22Rv1 (cell line): ENCODE results near the gene NDUFB11.

Source experiments
- H3K27ac ChIP-seq: fragments of 450-650 bp; 2 replicates; pipeline ENCODE4 v1.5.1; 2017
- ZFX ChIP-seq: fragments of 450-650 bp; IDR thresholded peaks from 2 replicates; pipeline ENCODE4 v1.6.1; 2017; ENCODE audit warnings: antibody characterized with exemption, borderline replicate concordance
- TF ChIP-seq, protein P1 (sequence below): fragments of 450-650 bp; IDR thresholded peaks from 2 replicates; pipeline ENCODE4 v1.5.1; 2017; ENCODE audit warnings: mild to moderate bottlenecking

Gene NDUFB11

DNA sequence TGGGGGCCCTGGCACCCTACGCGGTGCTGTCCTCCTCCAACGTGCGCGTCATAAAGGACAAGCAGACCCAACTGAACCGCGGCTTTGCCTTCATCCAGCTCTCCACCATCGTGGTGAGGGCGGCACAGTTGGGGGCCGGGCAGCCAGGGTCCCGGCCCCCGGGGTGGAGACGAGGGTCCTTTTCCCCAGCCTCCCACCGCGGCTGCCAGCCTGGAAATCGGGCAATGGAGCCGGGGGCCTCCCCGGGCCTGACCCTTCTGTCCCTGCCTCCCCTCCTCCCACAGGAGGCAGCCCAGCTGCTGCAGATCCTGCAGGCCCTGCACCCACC, 35.4 kb upstream of the NDUFB11 start:
- no peak for TF ChIP-seq ZFX
- TF ChIP-seq, protein P1, sequence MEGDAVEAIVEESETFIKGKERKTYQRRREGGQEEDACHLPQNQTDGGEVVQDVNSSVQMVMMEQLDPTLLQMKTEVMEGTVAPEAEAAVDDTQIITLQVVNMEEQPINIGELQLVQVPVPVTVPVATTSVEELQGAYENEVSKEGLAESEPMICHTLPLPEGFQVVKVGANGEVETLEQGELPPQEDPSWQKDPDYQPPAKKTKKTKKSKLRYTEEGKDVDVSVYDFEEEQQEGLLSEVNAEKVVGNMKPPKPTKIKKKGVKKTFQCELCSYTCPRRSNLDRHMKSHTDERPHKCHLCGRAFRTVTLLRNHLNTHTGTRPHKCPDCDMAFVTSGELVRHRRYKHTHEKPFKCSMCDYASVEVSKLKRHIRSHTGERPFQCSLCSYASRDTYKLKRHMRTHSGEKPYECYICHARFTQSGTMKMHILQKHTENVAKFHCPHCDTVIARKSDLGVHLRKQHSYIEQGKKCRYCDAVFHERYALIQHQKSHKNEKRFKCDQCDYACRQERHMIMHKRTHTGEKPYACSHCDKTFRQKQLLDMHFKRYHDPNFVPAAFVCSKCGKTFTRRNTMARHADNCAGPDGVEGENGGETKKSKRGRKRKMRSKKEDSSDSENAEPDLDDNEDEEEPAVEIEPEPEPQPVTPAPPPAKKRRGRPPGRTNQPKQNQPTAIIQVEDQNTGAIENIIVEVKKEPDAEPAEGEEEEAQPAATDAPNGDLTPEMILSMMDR: no peak
- no peak overlapping the region for H3K27ac ChIP-seq

DNA sequence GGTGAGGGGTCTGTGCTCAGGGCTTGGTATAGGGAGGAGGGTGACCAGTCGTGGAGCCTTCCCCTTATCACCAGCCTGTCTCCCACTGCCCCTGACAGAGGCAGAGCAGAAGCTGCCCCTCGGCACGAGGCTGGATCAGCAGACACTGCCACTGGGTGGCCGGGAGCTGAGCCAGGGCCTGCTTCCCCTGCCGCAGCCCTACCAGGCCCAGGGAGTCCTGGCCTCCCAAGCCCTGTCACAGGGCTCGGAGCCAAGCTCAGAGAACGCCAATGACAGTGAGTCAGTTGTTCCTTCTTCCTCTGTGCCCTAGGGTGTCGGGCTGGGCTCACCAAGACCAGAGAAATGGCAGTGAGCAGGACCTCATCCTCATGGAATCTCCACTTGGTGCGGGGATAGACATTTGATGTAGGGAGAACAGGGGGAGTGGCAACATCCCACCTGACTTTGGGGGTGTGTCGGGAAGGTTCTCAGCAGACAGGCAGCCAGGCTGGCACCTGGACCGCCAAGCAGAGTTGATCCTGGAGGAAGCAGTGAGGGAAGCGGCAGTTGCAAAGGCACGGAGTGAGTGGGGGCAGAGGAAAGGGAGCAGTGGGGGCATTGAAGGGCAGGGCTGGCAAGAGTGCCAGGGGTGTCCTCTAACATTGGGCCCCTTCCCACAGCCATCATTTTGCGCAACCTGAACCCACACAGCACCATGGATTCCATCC, 34.9 kb upstream of the NDUFB11 start:
- TF ChIP-seq, protein P1: no peak
- TF ChIP-seq ZFX: no peak
- no peak overlapping the region for H3K27ac ChIP-seq

DNA sequence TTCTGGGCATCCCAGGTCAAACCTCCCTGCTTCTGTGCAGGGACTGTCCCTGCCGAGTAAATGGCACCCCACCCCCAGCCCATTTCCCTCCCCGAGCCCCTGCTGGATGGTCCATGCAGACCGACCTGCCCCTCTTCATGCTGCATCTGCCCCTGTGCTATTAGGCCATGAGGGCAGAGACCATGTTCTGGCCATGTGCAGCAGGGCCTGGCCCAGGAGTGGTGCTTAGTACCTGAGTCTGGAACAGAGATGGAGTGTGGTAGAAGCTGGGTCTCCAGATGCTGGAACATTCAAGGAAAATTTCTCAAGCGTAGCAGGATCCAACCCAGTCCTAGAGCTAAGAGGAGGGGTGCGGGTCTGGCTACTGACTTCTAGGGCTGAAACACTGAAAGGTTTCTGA, 33.8 kb upstream of the NDUFB11 start:
- TF ChIP-seq ZFX: no peak
- TF ChIP-seq, protein P1: no peak
- no peak overlapping the region for H3K27ac ChIP-seq

DNA sequence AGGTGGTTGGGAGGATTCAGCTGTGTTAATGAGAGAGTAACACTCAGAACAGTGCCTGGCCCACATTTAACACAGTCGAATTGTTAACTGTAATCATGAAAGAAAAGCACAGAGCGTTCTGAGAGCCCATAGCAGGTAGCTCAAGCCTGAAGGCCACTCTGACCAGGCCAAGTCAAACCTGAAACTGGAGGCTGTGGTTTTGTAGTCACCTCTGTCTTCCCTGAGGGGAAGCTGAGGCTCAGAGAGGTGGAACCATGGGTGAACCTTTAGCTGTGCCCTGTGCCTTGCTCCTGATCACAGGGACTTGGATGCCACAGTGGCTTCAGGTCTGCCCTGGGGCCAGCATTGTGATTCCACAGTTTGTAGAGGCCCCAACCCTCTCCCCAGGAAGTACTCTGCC, 32.6 kb upstream of the NDUFB11 start:
- TF ChIP-seq, protein P1: no peak
- no peak for TF ChIP-seq ZFX
- no peak overlapping the region for H3K27ac ChIP-seq

DNA sequence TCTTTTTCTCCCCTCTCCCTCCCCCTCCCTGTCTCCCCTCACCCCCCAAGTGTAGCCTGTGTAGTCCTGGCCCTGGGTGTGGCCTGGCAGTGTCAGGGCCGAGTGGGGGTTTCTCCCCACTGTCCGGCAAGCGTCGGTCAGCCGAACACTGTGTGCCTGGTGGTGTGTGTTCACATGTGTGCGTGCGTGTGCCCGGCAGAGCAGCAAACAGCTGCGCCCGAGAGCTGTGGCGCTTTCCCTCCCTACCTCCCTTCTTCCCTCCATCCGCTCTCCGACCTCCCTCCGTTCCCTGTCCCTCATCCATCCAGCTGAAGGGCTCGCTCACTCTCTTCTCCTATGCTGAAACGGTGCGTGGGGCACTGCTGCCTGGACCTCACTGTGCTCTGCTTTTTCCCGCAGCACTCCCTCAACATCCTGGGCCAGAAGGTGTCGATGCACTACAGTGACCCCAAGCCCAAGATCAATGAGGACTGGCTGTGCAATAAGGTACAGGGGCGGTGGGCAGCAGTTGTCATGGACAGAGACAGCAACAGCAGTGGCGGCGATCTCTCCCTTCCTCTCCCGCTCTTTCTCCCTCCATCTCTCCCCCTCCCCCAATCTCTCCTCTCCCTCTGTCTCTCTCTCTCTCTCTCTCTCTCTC, 31.7 kb upstream of the NDUFB11 start:
- TF ChIP-seq, protein P1: no peak
- TF ChIP-seq ZFX: no peak
- H3K27ac ChIP-seq: no peak overlapping the region

DNA sequence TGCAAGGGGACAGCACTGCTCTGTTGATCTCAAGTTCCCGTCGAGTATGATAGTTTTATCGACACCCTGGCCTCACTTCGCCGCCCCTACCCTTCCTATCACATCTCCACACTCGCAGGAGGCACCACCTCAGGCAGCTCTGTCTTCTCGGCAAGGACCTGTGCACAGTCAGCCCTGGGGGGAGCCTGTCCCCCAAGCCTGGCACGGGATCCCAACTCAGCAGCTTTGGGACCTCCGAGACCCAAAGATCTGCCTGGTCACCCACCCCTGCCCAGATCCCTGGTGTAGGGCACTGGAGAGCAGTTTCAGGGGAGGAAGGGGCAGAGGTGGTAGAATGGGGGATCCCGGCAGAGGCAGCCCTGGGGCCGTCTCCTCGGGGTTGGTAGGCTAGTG, 31.1 kb upstream of the NDUFB11 start:
- TF ChIP-seq, protein P1: no peak
- H3K27ac ChIP-seq: no peak overlapping the region

DNA sequence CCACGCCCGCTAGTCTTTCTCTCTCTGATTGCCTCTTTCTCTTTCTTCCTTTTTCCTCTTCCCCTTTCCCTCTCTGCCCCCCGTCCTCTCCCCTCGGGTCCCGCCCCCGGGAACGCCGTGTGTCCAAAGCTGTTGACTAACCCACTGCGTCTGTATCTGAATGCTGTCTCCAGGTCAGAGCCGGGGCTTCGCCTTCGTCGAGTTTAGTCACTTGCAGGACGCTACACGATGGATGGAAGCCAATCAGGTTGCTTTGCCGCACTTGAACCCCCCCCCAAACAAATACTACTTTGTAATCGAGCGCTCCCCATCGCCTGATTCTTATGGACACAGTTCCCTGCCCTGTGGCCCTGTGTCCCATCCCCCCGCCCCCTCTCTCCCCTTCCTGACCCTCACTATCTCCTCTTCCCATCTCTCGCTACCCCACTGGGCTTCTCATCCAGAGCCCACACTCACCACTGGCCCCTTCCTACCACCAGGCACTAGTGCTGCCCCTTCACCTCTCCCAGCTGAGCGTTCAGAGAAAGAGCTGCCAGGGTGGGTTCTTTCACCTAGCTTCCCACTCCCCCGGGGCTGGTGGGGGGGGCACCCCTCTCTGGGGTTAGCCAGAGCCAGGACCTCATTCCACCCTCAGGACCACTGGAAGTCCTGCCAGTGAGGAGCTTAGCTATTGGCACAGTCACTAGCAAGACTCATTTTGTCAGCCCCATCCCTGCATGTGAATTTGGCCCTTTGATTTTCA, 30.5 kb upstream of the NDUFB11 start:
- H3K27ac ChIP-seq: no peak overlapping the region
- no peak for TF ChIP-seq ZFX
- TF ChIP-seq, protein P1: no peak
